ENCODE results near the gene CNTN4. TPM values are rescaled to one million over a fixed set of nuclear protein-coding genes. Genes with fewer than 3 reads are reported as not detected.
A peak's percentile ranks its signal among the peaks of the same experiment; 100 is the strongest.

Gene CNTN4
- total and polyA plus RNA-seq, 2 of the 8 experiments (the other 6 are each of a cell fraction or from before 2014, with no cell fraction given) = 0.41 to 2.2 TPM

- peaks cover 2 to 8% (median 8%) of the 10 kb centered on the region in 4 experiments; a peak in 5 of 7 replicates for H3K4me1 ChIP-seq (replicated peaks in 1 of 4; ENCODE audit: control insufficient read depth in 3 of 4, insufficient read depth in 4 of 4, low read length in 3 of 4)
- H3K4ac ChIP-seq (replicated peaks; ENCODE audit: insufficient read length, low read depth, low read length) = no peak overlapping the region
- ChIA-PET POLR2A (ENCODE audit: partially characterized antibody) (interaction anchor here (0.7 to 1.5 kb wide), 2 partner anchors 13 to 18 kb away, joined by 3 to 4 read pairs; no protein-coding TSS in a partner anchor), CTCF (ENCODE audit: partially characterized antibody) (interaction anchor here (0.6 to 2.2 kb wide), 10 partner anchors 9 to 1128 kb away, joined by 3 to 13 read pairs (median 4); no protein-coding TSS in a partner anchor)
- H3K36me3 ChIP-seq (ENCODE audit: control insufficient read depth in 2 of 4, insufficient read depth in 4 of 4, low read length in 3 of 4) = no peaks in the 10 kb centered on the region
- H4K20me1 ChIP-seq (replicated peaks in 1 of 2; ENCODE audit: control insufficient read depth in 1 of 2, insufficient read depth in 2 of 2, low read length in 2 of 2) = no peaks in the 10 kb centered on the region
- no peak overlapping the region for H4K8ac ChIP-seq (ENCODE audit: extremely low read depth, insufficient read depth, low read length)
- no peak overlapping the region for H4K91ac ChIP-seq (replicated peaks; ENCODE audit: insufficient read length, low read length)
- 0 out of 2 replicates have a peak overlapping the region, but pooled peaks have one; percentile 50 for H2BK12ac ChIP-seq (ENCODE audit: low read depth, low read length)
- no peak overlapping the region for H2BK5ac ChIP-seq (ENCODE audit: low read depth, low read length)
- no peaks in the 10 kb centered on the region for H3K79me1 ChIP-seq (ENCODE audit: low read depth, low read length)
- no peak overlapping the region for H2BK15ac ChIP-seq (ENCODE audit: low read length)
- no peaks in the 10 kb centered on the region; a peak in 1 of 7 replicates for H3K27me3 ChIP-seq (replicated peaks in 1 of 4; ENCODE audit: control insufficient read depth in 3 of 4, extremely low read depth in 1 of 4, insufficient read depth in 3 of 4, low read length in 3 of 4)
- H3K14ac ChIP-seq (ENCODE audit: insufficient read length) = no peak overlapping the region
- H4K5ac ChIP-seq (ENCODE audit: insufficient read length, low read depth, low read length) = no peak overlapping the region
- DNase-seq (ENCODE audit: low read depth in 1 of 2, low spot score in 2 of 2) = peak; percentile 25 to 54
- H3K23me2 ChIP-seq (ENCODE audit: low read depth, low read length) = no peaks in the 10 kb centered on the region
- no peaks in the 10 kb centered on the region for H3K9me3 ChIP-seq (ENCODE audit: insufficient read depth in 2 of 2, low read depth in 1 of 2, low read length in 1 of 2)
- H3K79me2 ChIP-seq (ENCODE audit: control insufficient read depth in 1 of 2, insufficient read depth in 2 of 2, low read length in 2 of 2) = no peaks in the 10 kb centered on the region
- H3K4me3 ChIP-seq (ENCODE audit: extremely low read depth in 1 of 4, insufficient read depth in 2 of 4, low read depth in 3 of 4, low read length in 4 of 4) = peak overlapping the region in 2 of 4 experiments; percentile 11 to 22; a peak in 3 of 8 replicates
- FAIRE-seq = peak; percentile 50
- no peak overlapping the region for H2AFZ ChIP-seq (ENCODE audit: low read length)
- H3K18ac ChIP-seq (ENCODE audit: extremely low read depth, low read length) = no peak overlapping the region
- H2AK5ac ChIP-seq (ENCODE audit: low read depth, low read length) = no peak overlapping the region
- WGBS, 2 experiments (ENCODE audit: extremely low coverage in 1 of 2, insufficient coverage in 1 of 2, insufficient read length in 1 of 2, insufficient replicate concordance in 2 of 2, low coverage in 1 of 2, low lambda C conversion rate in 2 of 2, missing lambda C conversion rate in 1 of 2) = 16% methylated on average over 9 of the region's 9 CpGs; no CpG with 5 or more reads in 1 of the 2 experiments
- no peak overlapping the region for H3K23ac ChIP-seq (ENCODE audit: insufficient read length)
- no peak overlapping the region for H3K27ac ChIP-seq (ENCODE audit: low read depth, low read length)
- no peak overlapping the region for H2BK120ac ChIP-seq (replicated peaks; ENCODE audit: low read depth, low read length)
- H3K4me2 ChIP-seq (ENCODE audit: insufficient read depth in 1 of 2, low read depth in 2 of 2, low read length in 2 of 2) = peak overlapping the region; percentile 6 to 47
- no peak overlapping the region for H3K56ac ChIP-seq (replicated peaks; ENCODE audit: insufficient read length, low read depth, low read length)
- H3K9ac ChIP-seq (replicated peaks in 1 of 4; ENCODE audit: extremely low read depth in 1 of 4, low read depth in 3 of 4, low read length in 3 of 4) = no peak overlapping the region
- no peak overlapping the region for H2BK20ac ChIP-seq (ENCODE audit: low read length)
These were observed 880.5 kb downstream of the CNTN4 start for GRCh38 chr3:2978977-2979732.
